ENCODE results near the gene PIAS1. TPM values are rescaled to one million over a fixed set of nuclear protein-coding genes. Genes with fewer than 3 reads are reported as not detected.

Gene PIAS1
- total RNA-seq, 1 donor from 2014 or later, result 56.3 TPM

DNA sequence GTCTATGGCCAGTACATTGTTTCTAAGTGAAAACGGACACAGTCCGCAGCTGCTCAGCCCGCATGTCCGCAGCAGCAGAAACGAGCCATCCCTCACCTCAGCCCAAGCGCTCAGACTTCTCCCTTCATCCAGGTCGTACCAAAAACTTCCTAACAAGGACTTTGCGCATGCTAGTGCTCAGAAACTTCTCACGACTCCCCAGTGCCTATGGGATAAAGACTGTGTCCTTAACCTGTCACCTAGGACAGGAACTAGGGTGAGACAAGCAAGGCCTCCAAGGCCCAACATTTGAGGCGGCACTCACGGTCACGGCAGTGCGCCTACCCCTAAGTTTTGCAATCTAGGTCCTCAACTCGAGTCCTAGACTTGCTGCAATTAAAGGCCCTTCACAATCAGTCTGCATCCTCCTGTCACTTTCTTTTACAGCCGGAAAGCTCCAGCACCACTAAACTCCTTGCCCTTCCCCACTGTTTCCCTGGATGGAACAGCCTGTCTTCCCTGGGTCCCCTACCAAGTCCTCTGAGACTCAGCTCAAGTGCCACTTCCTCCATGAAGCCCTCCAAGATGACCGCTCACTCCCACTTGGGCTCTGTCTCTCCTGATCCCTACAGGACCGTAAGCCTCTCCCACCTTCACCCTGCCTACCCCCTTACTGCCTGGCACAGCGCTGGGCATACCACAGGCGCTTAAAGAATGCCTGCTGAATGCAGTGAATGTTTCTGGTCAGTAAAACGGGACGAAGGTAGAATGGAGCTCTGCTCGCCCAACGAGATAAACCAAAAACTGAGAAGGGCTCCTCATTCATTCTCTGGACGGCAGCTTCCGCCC is 174.2 kb downstream of the PIAS1 start:
- TF ChIP-seq, protein P1, sequence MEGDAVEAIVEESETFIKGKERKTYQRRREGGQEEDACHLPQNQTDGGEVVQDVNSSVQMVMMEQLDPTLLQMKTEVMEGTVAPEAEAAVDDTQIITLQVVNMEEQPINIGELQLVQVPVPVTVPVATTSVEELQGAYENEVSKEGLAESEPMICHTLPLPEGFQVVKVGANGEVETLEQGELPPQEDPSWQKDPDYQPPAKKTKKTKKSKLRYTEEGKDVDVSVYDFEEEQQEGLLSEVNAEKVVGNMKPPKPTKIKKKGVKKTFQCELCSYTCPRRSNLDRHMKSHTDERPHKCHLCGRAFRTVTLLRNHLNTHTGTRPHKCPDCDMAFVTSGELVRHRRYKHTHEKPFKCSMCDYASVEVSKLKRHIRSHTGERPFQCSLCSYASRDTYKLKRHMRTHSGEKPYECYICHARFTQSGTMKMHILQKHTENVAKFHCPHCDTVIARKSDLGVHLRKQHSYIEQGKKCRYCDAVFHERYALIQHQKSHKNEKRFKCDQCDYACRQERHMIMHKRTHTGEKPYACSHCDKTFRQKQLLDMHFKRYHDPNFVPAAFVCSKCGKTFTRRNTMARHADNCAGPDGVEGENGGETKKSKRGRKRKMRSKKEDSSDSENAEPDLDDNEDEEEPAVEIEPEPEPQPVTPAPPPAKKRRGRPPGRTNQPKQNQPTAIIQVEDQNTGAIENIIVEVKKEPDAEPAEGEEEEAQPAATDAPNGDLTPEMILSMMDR (IDR thresholded peaks at IDR 0.05), result no peak
- POLR2A ChIA-PET, result interaction anchor here (2.4 to 3.1 kb wide), 2 partner anchors 49 to 175 kb away, joined by 9 to 34 read pairs; partner anchors contain the start of genes FEM1B and PIAS1
- H3K4me3 Mint-ChIP-seq, result peak overlapping the region; percentile 85
- CTCF ChIA-PET, result no interaction called here
- no peaks in the 10 kb centered on the region for H3K27me3 Mint-ChIP-seq
- H3K27ac Mint-ChIP-seq, result peak overlapping the region; percentile 42
- H3K36me3 Mint-ChIP-seq (ENCODE audit: low read depth), result peaks cover 3% of the 10 kb centered on the region
- peaks cover 51% of the 10 kb centered on the region for H3K4me1 Mint-ChIP-seq
- intact Hi-C loops (cut with micrococcal nuclease), result loop anchor here (2.0 kb wide), 1 partner anchor 708 kb away; the partner anchor contains the start of gene C15orf61
- ATAC-seq (ENCODE audit: low read depth) (no peak), DNase-seq (no peak)
- H3K9me3 Mint-ChIP-seq, result no peaks in the 10 kb centered on the region

DNA sequence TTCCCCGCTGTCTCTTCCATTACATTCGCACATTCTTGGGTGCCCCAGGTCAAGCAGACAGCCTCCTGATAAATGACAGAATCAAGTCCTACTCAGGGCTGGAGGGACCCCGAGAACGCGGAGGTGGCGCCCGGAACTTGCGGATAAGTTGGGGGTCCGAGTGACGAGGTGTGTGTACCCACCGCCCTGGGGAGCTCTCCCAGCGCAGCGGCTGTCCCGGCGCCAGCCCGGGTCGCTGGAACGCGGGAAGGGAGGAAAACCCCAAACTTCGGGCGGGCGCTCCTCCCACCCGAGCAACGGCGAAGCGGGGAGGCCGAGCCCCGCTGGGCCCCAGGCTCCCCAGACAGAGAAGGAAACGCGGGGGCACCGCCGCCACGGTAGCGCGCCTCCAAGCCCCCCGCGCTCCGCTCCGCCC is 174.9 kb downstream of the PIAS1 start:
- intact Hi-C loops (cut with micrococcal nuclease), result loop anchor here (1.0 to 2.0 kb wide), 4 partner anchors 20 to 708 kb away; partner anchors contain the start of genes C15orf61, FEM1B and RNU6-1
- Mint-ChIP-seq H3K4me1 (peaks cover 51% of the 10 kb centered on the region), H3K36me3 (ENCODE audit: low read depth) (peaks cover 3% of the 10 kb centered on the region), H3K27ac (peak overlapping the region; percentile 42), H3K4me3 (peak overlapping the region; percentile 85), H3K27me3 (no peaks in the 10 kb centered on the region), H3K9me3 (no peaks in the 10 kb centered on the region)
- ATAC-seq (ENCODE audit: low read depth) (no peak), DNase-seq (no peak)
- ChIA-PET CTCF (interaction anchor here (1.4 to 2.5 kb wide), 2 partner anchors 24 to 366 kb away, joined by 3 to 8 read pairs; no protein-coding TSS in a partner anchor), POLR2A (interaction anchor here (0.7 to 3.1 kb wide), 4 partner anchors 48 to 1163 kb away, joined by 3 to 34 read pairs (median 6); partner anchors contain the start of genes FEM1B, PIAS1 and SMAD3)
- TF ChIP-seq, protein P1 (IDR thresholded peaks at IDR 0.05), result no peak

DNA sequence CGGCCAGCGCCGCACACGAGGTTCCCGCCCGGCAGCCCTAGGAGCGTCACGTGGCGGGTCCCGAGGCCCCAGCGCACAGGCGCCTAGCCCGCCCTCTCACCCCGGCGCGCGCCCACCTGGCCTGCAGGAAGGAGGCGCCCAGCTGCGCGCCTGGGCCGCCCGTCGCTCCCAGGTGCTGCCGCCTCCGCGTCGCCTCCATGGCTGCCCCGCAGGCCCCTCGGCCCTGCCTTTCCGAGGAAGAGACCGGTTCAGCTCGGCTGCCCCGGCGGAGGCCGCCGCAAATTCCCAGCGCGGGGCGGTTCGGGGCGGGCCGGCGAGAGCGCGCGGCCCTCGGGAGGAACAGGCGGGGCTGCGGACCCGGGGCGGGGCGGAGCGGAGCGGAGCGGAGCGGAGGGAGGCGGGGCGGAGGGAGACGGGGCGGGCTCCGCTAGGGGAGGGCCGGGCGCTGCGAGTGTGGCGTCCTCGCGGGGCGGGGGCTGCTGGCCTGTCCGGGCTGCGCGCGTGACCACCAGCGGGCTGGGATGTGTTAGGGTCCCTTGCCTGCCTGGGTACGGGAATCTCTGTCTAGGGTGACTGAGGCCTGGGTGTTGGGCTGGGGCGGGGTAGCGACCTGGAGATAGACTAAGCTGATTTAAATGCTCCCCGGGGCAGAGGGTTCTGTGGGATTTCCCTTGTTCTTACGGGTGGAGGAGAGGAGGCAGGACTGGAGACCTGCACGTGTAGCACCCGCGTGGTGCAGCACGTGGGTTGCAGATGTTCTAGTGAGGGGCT is 175.5 kb downstream of the PIAS1 start, which contains the start of gene CLN6:
Gene CLN6, minus strand, starts transcription at position 343 of the 771 bp plus-strand sequence. Its CDS starts 144 bp downstream, at position 199.
- Mint-ChIP-seq H3K36me3 (ENCODE audit: low read depth) (peaks cover 3% of the 10 kb centered on the region), H3K4me1 (peaks cover 50% of the 10 kb centered on the region), H3K27ac (peak within 1 kb of the TSS; percentile 89), H3K9me3 (no peaks in the 10 kb centered on the region), H3K27me3 (no peaks in the 10 kb centered on the region), H3K4me3 (peak within 1 kb of the TSS; percentile 92)
- ChIA-PET CTCF (interaction anchor here (1.0 to 2.5 kb wide), 4 partner anchors 13 to 367 kb away, joined by 3 to 8 read pairs (median 3); no protein-coding TSS in a partner anchor), POLR2A (interaction anchor here (0.6 to 3.1 kb wide), 7 partner anchors 19 to 1164 kb away, joined by 3 to 34 read pairs (median 3); partner anchors contain the start of genes FEM1B, PIAS1 and SMAD3)
- intact Hi-C loops (cut with micrococcal nuclease), result loop anchor here (1.0 to 2.0 kb wide), 6 partner anchors 20 to 709 kb away; partner anchors contain the start of genes C15orf61, FEM1B, PIAS1 and RNU6-1
- ATAC-seq (ENCODE audit: low read depth) (peak; percentile 88), DNase-seq (peak; percentile 85)
- TF ChIP-seq, protein P1 (IDR thresholded peaks at IDR 0.05), result no peak

DNA sequence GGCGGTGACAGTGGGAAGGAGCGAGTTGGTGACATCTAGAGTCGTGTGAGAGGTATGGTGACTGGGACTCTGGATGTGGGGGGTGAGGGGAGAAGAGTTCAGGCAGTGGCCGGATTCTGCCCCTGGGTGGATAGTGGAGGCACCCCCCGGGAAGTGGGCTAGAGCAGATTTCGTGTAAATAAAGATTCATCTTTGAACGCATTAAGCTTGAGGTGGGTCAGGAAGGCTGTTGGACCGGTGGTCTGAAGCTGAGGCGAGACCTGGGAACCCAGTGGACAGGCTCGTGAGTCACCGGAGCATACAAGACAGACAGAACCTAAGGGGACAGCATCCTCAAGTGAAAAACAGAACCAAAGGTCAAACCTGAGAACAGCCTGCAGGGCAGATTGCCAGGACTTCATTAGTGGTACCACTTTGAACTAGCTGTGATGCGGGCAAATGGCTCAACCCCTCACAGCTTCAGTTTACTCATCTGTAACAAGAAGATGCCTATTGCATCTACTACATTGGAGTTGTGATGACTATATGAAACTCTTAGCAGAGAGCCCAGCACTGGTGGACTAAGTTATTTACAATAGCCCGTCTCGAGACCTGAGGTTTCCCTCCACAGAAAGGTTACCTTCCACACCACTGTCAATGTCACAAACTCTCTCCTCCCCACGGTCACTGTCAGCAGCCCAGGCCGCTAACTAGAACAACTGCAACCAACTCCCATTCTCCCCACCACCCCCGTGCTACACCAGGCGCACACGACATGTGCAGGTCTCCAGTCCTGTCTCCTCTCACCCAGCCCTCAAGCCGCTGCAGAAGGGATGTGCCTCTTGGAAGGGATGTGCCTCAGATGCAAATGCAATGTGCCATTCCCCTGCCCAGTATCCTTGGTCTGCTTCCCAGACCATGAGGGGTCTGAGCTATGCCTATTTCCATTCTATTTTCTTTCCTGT is 176.3 kb downstream of the PIAS1 start:
- peaks cover 3% of the 10 kb centered on the region for H3K36me3 Mint-ChIP-seq (ENCODE audit: low read depth)
- intact Hi-C loops (cut with micrococcal nuclease), result loop anchor here (1.0 kb wide), 2 partner anchors 176 to 367 kb away; partner anchors contain the start of gene PIAS1
- ATAC-seq (ENCODE audit: low read depth) (no peak), DNase-seq (no peak)
- peak overlapping the region; percentile 92 for H3K4me3 Mint-ChIP-seq
- H3K27me3 Mint-ChIP-seq, result no peaks in the 10 kb centered on the region
- TF ChIP-seq, protein P1 (IDR thresholded peaks at IDR 0.05), result no peak
- peak overlapping the region; percentile 89 for H3K27ac Mint-ChIP-seq
- H3K4me1 Mint-ChIP-seq, result peaks cover 41% of the 10 kb centered on the region
- H3K9me3 Mint-ChIP-seq, result no peaks in the 10 kb centered on the region
- ChIA-PET POLR2A (interaction anchor here (1.1 to 3.1 kb wide), 5 partner anchors 20 to 1165 kb away, joined by 3 to 34 read pairs (median 3); partner anchors contain the start of genes FEM1B, PIAS1 and SMAD3), CTCF (interaction anchor here (1.0 to 2.5 kb wide), 4 partner anchors 12 to 367 kb away, joined by 3 to 8 read pairs (median 3); no protein-coding TSS in a partner anchor)

All from activated B cell treated with CpG ODN at 0.5 μM for 24 hours (primary cell).